ENCODE results near the gene CDKN2C.
"Not testable (repeated sequence)": the region's sequence is repeated elsewhere in the genome, so short reads cannot be mapped to it uniquely, and the experiment has no call there.

- not testable (repeated sequence) for TF ChIP-seq GATA2 (IDR thresholded peaks at IDR 0.05; ENCODE audit: insufficient read depth, insufficient read length, low read depth, low read length); CTCF (IDR thresholded peaks at IDR 0.05; ENCODE audit: extremely low read depth in 1 of 2, insufficient read depth in 1 of 2, low read depth in 1 of 2, low read length in 2 of 2); EZH2 (IDR thresholded peaks at IDR 0.05; ENCODE audit: borderline replicate concordance, low read depth, low read length, severe bottlenecking); POLR2AphosphoS5 (IDR thresholded peaks at IDR 0.05; ENCODE audit: insufficient read depth, low read depth, low read length); POLR2A (IDR thresholded peaks at IDR 0.05; ENCODE audit: low read depth, low read length); JUN (IDR thresholded peaks at IDR 0.05; ENCODE audit: borderline replicate concordance, insufficient read depth, insufficient read length, low read depth)
Observed at GRCh38 chr1:51005549-51005948, 35.5 kb downstream of the CDKN2C start.
